Measurements from ENCODE around the gene EIF2B1.
A peak's percentile ranks its signal among the peaks of the same experiment; 100 is the strongest.
"Not testable (repeated sequence)": the region's sequence is repeated elsewhere in the genome, so short reads cannot be mapped to it uniquely, and the experiment has no call there.

EIF2B1 gene

DNA sequence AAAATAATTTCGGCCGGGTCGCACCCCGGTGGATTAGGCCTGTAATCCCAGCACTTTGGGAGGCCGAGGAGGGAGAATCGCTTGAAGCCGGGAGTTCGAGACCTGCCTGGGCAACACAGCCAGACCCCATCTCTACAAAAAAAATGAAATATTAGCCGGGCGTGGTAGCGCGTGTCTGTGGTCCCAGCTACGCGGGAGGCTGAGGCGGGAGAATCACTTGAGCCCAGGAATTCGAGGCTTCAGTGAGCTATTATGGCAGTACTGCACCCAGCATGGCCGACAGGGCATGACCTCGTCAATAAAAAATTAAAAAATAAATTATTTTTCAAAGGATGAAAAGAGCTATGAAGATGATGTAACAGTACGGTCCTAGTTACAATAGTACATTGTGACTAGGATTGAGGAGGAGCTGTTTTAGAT, 666 bp upstream of the EIF2B1 start:
- peaks cover 14 to 28% (median 20%) of the 10 kb centered on the region in 10 experiments for H3K4me1 ChIP-seq
- peak overlapping the region; percentile 85 to 96 (median 90) for H3K9ac ChIP-seq
- TF ChIP-seq Cebpa-rat (IDR thresholded peaks at IDR 0.05), result no peak
- no peaks in the 10 kb centered on the region for H3K27me3 ChIP-seq
- H3K27ac ChIP-seq, result peak overlapping the region; percentile 61 to 91 (median 84)
- H3K4me2 ChIP-seq, result peak overlapping the region; percentile 82 to 99 (median 93)
- peaks cover 28 to 47% (median 39%) of the 10 kb centered on the region in 11 experiments for H3K36me3 ChIP-seq
- peaks cover 0 to 14% (median 0%) of the 10 kb centered on the region in 11 experiments; a peak in 2 of 22 replicates for H4K20me1 ChIP-seq
- H3K4me3 ChIP-seq, result peak overlapping the region; percentile 79 to 94 (median 85)
- H3K9me3 ChIP-seq (replicated peaks in 1 of 11), result no peaks in the 10 kb centered on the region

DNA sequence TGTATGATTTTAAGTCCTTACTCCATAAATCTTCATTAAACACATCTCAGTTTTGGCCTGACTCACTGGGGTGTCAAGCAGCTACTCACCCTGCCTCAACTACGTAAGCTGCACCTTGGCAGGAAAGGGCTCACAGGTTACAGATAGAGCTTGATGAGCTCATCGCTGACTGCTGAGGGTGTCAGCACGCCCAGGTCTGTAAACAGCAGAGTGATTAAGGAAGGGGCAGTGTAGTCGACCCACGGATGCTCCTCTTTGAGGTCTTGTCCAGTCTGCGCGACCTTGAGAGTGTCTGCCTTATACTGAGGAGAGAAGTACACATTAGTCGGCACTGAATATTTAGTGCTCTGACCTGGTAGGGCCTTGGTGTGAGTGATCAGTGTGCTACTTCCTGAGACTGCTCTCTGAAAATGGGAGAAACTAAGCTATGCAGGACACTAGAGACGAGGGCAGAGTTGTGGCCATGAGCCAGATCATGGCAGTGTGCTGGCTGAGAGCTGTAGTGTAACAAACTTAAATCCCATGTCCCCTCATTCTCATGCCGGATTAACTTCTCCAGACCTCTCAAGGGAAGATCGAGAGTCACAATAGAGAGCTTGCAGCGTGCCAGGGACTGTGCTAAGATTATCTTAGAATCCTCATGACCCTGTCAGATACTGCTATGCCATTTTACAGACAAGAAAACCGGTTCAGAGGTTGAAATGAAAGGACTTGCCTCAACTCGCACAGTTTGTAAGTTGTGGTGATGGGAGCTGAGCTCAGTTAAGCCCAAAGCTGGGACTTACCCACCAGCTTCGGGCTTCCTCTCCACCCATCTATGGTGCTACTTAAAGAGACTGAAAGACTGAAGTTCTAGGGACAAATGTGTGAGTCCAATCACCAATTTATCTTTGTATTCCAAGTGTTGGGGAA, 11.6 kb downstream of the EIF2B1 start:
- H3K36me3 ChIP-seq, result peaks cover 92 to 100% (median 97%) of the 10 kb centered on the region in 11 experiments
- no peak overlapping the region for H3K4me2 ChIP-seq
- no peak for TF ChIP-seq Cebpa-rat (IDR thresholded peaks at IDR 0.05)
- no peaks in the 10 kb centered on the region for H3K9me3 ChIP-seq (replicated peaks in 1 of 11)
- no peak overlapping the region for H3K4me3 ChIP-seq
- peak overlapping the region in 2 of 11 experiments; percentile 2; a peak in 1 of 22 replicates for H3K9ac ChIP-seq
- H3K4me1 ChIP-seq, result no peaks in the 10 kb centered on the region
- peaks cover 0 to 77% (median 40%) of the 10 kb centered on the region in 11 experiments; a peak in 17 of 22 replicates for H4K20me1 ChIP-seq
- no peak overlapping the region for H3K27ac ChIP-seq
- no peaks in the 10 kb centered on the region for H3K27me3 ChIP-seq

DNA sequence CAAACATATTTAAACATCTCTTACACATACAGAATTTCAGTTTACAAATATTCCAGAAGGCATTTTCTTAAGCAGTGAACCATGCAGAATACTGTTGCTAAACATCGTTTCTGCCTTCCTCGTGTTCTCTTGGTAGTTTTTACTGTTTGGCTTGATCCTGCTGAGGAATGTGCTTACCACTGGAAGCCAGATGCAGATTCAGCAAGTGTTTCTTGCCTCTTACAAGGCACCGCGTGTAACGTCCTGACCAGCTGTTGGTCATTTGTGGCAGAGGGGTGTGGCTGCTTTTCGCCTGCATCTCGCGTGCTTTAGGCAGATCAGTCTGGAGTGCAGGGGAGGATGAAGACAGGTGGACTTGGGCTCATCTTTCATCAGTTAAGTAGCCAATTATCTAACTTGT, 12.4 kb downstream of the EIF2B1 start:
- Histone ChIP-seq H3K4me2 (no peak overlapping the region), H3K36me3 (peaks cover 92 to 100% (median 97%) of the 10 kb centered on the region in 11 experiments)

DNA sequence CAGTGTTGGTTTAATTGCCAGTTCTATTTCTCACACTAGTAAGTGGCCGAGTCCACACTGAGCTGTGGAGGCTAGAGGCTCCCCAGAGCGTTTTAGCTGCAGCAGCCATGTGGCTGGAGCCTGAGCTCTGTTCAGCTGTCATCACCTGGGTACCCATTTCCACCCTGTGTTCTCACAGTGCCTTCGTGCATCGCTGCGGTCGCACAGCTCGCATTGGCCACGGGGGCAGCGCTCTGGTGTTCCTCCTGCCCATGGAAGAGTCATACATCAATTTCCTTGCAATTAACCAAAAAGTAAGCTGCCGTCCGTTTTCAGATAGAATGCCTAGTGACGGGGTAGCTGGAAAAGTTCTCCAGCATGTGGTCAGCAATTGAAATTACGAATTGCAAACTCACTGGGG, 15.9 kb downstream of the EIF2B1 start:
- peaks cover 94 to 100% (median 99%) of the 10 kb centered on the region in 11 experiments for H3K36me3 ChIP-seq
- no peak overlapping the region for H3K4me3 ChIP-seq
- H3K9me3 ChIP-seq (replicated peaks in 1 of 11), result no peaks in the 10 kb centered on the region
- H4K20me1 ChIP-seq, result peaks cover 0 to 91% (median 50%) of the 10 kb centered on the region in 11 experiments; a peak in 18 of 22 replicates
- H3K9ac ChIP-seq, result no peak overlapping the region
- no peaks in the 10 kb centered on the region for H3K27me3 ChIP-seq
- no peak for TF ChIP-seq Cebpa-rat (IDR thresholded peaks at IDR 0.05)
- no peak overlapping the region for H3K4me2 ChIP-seq
- H3K27ac ChIP-seq, result no peak overlapping the region
- H3K4me1 ChIP-seq, result no peaks in the 10 kb centered on the region

More for the DNA sequence above, 12.4 kb downstream of the EIF2B1 start:
- Histone ChIP-seq H3K9me3 (replicated peaks in 1 of 11) (no peaks in the 10 kb centered on the region), H3K27me3 (no peaks in the 10 kb centered on the region), H4K20me1 (peaks cover 0 to 80% (median 37%) of the 10 kb centered on the region in 11 experiments; a peak in 17 of 22 replicates), H3K9ac (0 out of 22 replicates have a peak overlapping the region, but pooled peaks of 1 of the 11 experiments have one; percentile 2), H3K4me1 (no peaks in the 10 kb centered on the region), H3K4me3 (no peak overlapping the region), H3K27ac (no peak overlapping the region)
- no peak for TF ChIP-seq Cebpa-rat (IDR thresholded peaks at IDR 0.05)

DNA sequence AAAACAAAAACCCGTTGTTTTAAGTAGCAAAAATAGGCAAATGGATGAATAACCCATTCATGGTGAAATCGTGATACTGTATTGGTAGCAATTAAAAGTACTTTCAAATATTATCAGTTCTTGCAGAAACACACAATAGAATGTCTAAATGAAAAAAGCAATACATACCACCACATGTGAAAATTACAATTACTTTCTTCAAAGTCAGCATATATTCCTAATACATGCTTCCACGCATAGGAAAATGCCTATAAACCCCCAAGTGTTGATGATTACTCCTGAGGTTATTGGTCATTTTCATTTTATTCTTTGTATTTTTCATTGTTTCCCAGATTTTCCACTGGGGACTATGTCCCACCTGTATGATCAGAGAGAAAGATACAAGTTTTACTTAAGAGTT, 16.3 kb downstream of the EIF2B1 start:
- Histone ChIP-seq H4K20me1 (peaks cover 0 to 91% (median 51%) of the 10 kb centered on the region in 11 experiments; a peak in 18 of 22 replicates), H3K4me1 (no peaks in the 10 kb centered on the region), H3K27me3 (no peaks in the 10 kb centered on the region), H3K9me3 (replicated peaks in 1 of 11) (no peaks in the 10 kb centered on the region), H3K4me2 (no peak overlapping the region), H3K27ac (no peak overlapping the region), H3K4me3 (no peak overlapping the region), H3K36me3 (peaks cover 94 to 100% (median 99%) of the 10 kb centered on the region in 11 experiments), H3K9ac (no peak overlapping the region)
- TF ChIP-seq Cebpa-rat (IDR thresholded peaks at IDR 0.05), result no peak

DNA sequence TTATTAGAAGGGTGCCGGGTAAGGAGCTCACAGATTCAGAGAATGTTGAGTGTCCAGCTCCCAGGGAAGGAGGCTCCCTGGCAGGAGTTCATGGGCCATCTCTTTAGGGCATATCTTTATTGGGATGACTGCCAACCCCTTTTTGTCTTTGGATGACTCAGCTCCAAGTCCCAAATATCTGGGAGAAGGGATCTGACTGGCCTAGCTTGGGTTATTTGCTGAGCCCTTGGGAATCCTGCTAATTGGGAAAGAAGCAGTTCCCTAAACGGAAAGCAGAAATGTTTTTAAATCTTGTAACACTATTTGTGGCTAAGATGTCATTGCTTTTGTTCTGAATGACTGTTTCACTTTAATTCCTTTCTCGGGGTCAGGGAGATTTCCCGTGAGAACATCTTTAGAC, 19.0 kb downstream of the EIF2B1 start:
- no peak overlapping the region for H3K9ac ChIP-seq
- no peak overlapping the region for H3K4me2 ChIP-seq
- no peaks in the 10 kb centered on the region for H3K4me1 ChIP-seq
- H3K36me3 ChIP-seq, result peaks cover 95 to 100% (median 100%) of the 10 kb centered on the region in 11 experiments
- TF ChIP-seq Cebpa-rat (IDR thresholded peaks at IDR 0.05), result no peak
- H3K27ac ChIP-seq, result no peak overlapping the region
- H4K20me1 ChIP-seq, result peaks cover 0 to 97% (median 57%) of the 10 kb centered on the region in 11 experiments; a peak in 17 of 22 replicates
- no peaks in the 10 kb centered on the region for H3K9me3 ChIP-seq (replicated peaks in 1 of 11)
- no peak overlapping the region for H3K4me3 ChIP-seq
- no peaks in the 10 kb centered on the region for H3K27me3 ChIP-seq

DNA sequence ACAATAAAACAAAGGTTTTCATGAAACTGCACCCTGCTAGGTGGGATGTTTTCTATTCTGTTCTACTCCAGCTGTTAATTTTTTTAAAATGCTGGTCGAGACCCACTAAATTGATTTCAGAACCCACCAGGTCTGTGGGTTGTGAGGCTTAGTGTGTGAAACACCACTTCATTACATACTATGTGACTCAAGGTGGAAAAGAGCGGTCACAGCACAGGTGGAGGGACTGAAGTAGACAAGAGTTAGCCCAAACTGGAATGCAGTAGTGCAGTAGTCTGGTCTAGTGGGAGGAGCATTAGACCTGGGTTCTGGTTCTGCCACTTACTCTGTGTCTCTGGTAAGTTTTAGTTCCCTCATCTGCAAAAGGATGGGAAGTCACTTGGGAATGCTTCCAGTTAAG, 19.4 kb downstream of the EIF2B1 start:
- Histone ChIP-seq H4K20me1 (peaks cover 0 to 97% (median 57%) of the 10 kb centered on the region in 11 experiments; a peak in 17 of 22 replicates), H3K27me3 (no peaks in the 10 kb centered on the region), H3K9ac (no peak overlapping the region), H3K4me3 (no peak overlapping the region), H3K27ac (no peak overlapping the region), H3K4me1 (no peaks in the 10 kb centered on the region), H3K36me3 (peaks cover 95 to 100% (median 100%) of the 10 kb centered on the region in 11 experiments), H3K9me3 (replicated peaks in 1 of 11) (no peaks in the 10 kb centered on the region), H3K4me2 (no peak overlapping the region)
- no peak for TF ChIP-seq Cebpa-rat (IDR thresholded peaks at IDR 0.05)

DNA sequence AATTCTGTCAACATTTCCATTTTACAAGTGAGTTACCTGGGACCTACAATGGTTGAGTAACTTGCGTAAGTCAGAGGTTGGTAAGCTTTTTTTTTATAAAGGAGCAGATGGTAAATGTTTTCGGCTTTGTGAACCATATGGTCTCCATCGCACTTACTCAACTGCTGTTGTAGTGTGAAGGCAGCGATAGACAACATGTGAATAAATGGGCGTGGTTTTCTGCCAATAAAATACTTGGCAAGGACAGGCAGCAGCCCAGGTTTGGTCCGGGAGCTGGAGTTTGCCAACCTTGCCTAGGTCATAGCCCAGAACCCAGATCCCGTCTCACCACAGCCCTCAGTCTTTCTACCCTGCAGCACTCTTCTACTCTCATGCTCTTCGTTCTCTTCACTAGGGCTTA, 25.3 kb downstream of the EIF2B1 start:
- H3K9me3 ChIP-seq (replicated peaks in 1 of 11), result no peaks in the 10 kb centered on the region
- H3K4me3 ChIP-seq, result no peak overlapping the region
- TF ChIP-seq Cebpa-rat (IDR thresholded peaks at IDR 0.05), result no peak
- H3K9ac ChIP-seq, result no peak overlapping the region
- peaks cover 0 to 99% (median 86%) of the 10 kb centered on the region in 11 experiments; a peak in 18 of 22 replicates for H4K20me1 ChIP-seq
- H3K4me2 ChIP-seq, result no peak overlapping the region
- H3K4me1 ChIP-seq, result peaks cover 7 to 13% (median 11%) of the 10 kb centered on the region in 10 experiments
- no peak overlapping the region for H3K27ac ChIP-seq
- no peaks in the 10 kb centered on the region for H3K27me3 ChIP-seq
- H3K36me3 ChIP-seq, result peaks cover 95 to 99% (median 97%) of the 10 kb centered on the region in 11 experiments

DNA sequence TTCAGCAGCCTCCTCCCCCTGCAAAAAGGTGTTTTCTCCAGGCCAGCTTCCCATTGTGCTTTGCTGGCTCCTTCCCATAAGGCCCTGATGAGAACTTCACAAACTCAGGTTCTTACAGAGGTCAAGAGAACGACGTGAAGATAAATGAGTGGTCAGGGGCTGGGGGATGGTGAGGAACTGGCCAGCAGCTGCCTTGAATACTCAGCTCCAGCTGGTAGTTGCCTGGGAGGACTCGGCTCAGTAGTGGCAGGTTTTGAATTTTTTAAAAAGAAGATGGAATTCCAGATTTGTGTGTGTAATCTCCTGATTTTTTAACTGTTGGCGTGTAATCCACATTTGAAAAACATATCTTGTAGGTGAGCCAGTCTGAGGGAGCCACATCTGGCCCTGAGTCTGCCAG, 25.7 kb downstream of the EIF2B1 start:
- Histone ChIP-seq H3K9ac (no peak overlapping the region), H3K4me1 (peaks cover 11 to 18% (median 15%) of the 10 kb centered on the region in 10 experiments), H3K27me3 (no peaks in the 10 kb centered on the region), H4K20me1 (peaks cover 0 to 99% (median 82%) of the 10 kb centered on the region in 11 experiments; a peak in 18 of 22 replicates), H3K36me3 (peaks cover 91 to 94% (median 93%) of the 10 kb centered on the region in 11 experiments), H3K4me3 (no peak overlapping the region), H3K4me2 (no peak overlapping the region), H3K9me3 (replicated peaks in 1 of 11) (no peaks in the 10 kb centered on the region), H3K27ac (no peak overlapping the region)
- TF ChIP-seq Cebpa-rat (IDR thresholded peaks at IDR 0.05), result no peak

DNA sequence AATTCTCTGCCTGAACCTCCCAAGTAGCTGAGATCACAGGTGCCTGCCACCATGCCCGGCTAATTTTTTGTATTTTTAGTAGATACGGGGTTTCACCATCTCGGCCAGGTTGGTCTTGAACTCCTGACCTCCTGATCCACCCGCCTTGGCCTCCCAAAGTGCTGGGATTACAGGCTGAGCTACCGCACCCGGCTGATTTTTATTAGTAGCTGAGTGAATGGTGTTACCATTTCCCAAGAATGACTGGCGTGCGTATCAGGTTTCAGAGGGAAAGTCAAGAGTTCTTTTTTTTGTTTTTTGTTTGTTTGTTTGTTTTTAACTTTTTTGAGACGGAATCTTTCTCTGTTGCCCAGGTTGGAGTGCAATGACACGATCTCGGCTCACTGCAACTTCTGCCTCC, 30.0 kb downstream of the EIF2B1 start:
- not testable (repeated sequence) for H3K27me3 ChIP-seq; H3K27ac ChIP-seq; H3K9me3 ChIP-seq (replicated peaks in 1 of 11)
- Histone ChIP-seq H3K9ac (peak overlapping the region; percentile 90 to 96 (median 93); a peak in 14 of 22 replicates), H3K4me2 (peak overlapping the region; percentile 88 to 100 (median 95)), H4K20me1 (peaks cover 0 to 62% (median 52%) of the 10 kb centered on the region in 11 experiments; a peak in 18 of 22 replicates), H3K4me3 (peak overlapping the region; percentile 81 to 100 (median 97); a peak in 17 of 20 replicates), H3K4me1 (peaks cover 23 to 29% (median 26%) of the 10 kb centered on the region in 10 experiments), H3K36me3 (peaks cover 53 to 68% (median 59%) of the 10 kb centered on the region in 11 experiments)

Data from BLaER1 treated with 17β-estradiol and CSF1 and Interleukin-3, amounts not matched to agents 10 nM and 100 nM (cell line).